HG03521 (cell line): ENCODE measurements around the gene MYO1G.
A peak's percentile ranks its signal among the peaks of the same experiment; 100 is the strongest.
"Not testable (repeated sequence)": the region's sequence is repeated elsewhere in the genome, so short reads cannot be mapped to it uniquely, and the experiment has no call there.

Source experiments
- ATAC-seq: cut with Tn5 transposase; IDR thresholded peaks from one replicate; pipeline ENCODE4 v1.9.1; 2021; ENCODE audit warnings: mild to moderate bottlenecking, moderate library complexity; ENCODE audit not compliant: unreplicated experiment

MYO1G gene

DNA sequence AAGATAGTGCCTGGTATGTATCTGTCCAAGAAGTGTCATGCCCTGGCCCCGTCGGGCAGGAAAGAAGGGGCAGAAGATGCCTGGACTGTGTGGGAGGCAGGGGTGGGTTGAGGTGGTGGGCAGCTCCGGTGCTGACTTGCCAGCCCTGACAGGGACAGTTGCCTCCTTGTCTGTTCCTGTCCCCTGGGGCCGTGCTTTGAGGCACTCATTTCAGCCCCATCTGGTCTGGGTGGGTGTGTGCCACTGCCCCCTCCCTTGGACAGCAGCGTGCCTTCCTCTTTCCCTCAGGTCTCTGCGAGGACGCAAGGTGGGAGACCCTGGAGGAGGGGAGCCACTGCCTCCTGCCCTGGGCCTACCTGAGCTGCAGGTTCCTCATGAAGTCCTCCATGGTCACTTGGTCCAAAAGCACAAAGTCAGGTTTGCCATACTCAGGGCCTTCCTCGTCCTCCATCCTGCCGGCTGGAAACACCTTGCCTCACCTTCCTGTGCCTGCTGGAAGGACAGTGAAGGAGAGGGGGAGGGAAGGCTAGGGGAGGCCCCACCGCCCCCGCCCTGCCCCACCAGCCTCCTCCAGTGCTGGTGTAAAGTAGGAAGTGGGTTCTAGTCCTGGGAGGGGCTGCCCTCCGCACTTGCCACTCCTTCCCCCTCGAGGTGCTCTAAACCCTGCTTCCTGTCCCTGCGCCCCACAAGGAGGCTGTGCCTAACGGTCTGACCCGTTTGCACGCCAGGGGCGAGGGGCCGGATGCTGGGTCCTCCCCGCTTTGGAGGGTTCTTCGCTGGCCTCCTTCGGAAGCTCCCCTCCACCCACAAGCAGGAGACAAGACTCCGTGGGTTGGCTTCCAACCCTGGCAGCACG lies at the start of gene MYO1G:
TSS of gene MYO1G (minus strand) at position 505 of the 856 bp plus-strand sequence. CDS start at position 451, 54 bp downstream.
- peak; percentile 51 for ATAC-seq

DNA sequence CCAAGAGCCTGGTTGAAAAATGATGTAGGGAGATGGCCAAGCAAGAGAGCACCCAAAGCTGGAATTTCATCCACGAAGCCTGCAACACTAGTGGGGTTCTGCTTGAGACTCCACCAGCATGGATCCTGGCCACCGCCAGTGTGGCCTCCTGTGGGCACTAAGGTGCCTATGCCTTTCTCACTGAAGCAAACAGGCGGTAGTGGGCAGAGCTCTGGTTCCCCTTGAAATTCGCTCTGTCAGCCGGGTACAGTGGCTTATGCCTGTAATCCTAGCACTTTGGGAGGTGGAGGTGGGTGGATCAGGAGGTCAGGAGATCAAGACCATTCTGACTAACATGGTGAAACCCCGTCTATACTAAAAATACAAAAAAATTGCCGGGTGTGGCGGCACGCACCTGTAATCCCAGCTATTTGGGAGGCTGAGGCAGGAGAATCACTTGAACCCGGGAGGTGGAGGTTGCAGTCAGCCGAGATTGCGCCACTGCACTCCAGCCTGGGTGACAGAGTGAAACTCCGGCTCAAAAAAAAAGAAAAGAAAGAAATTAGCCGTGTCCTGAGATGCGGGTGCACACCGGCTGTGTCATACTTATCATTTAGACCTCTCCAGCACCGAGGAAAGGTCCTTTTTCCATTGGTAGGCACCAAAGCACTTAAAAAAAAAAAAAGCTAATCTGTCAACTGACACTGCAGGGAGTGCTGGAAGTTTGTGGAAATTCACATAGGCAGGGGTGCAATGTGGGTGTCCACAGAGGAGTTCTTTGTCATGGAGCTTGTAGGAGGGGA lies 49.5 kb upstream of the MYO1G start:
- ATAC-seq, result no peak

DNA sequence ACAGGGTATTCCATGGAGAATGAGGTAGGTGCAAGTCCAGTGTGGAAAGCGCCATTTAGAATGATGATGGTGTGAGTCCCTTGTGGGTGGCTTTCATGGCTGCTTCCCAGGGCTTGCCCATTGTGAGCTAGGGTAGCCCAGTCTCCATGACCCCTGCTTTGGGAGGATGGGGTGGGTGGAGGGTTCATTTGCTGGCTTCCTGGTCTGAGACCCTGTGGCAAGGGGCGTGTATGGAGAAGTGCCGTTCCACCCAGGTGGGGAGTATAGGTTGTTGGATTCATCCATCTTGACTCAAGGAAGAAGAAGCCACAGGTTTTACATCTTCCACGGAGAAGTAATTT lies 48.9 kb upstream of the MYO1G start:
- peak; percentile 20 for ATAC-seq

DNA sequence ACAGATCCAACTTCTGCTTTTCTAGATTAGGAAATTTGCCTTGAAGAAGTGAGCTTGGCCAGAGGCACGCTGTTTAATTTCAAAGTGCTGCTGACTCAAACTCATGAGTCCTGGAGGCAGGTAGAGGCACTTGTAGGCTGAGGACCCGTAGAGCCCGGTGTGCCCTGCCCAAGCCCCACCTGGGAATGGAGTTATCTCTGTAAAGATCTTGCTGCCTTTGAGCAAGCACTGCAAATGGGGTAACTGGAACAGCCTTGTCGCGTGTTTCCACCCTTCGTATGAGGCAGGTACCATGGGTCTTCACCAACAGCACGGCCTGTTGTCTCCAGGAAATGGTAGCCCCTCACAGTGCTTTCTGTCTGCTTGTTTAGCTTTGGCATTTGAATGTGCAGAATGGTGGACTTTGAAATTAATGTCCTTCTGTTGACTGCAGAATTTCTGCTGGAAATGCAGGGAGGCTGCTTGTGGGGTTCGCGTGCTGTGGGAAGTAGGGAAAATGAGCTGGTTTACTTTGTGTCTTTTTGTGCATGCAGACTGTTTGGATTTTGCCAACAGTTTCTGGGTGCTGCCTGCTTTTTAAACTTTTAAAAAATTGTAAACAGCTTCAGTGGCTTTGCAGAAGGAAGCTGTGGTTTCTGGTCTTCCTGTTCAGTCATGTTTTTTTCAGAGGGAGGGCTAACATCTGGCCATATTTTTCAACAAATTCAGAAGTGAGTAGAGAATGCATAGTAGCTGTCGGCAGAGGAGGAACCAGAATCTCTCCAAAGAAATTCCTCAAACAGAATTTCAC lies 48.4 kb upstream of the MYO1G start:
- ATAC-seq, result peak; percentile 51

DNA sequence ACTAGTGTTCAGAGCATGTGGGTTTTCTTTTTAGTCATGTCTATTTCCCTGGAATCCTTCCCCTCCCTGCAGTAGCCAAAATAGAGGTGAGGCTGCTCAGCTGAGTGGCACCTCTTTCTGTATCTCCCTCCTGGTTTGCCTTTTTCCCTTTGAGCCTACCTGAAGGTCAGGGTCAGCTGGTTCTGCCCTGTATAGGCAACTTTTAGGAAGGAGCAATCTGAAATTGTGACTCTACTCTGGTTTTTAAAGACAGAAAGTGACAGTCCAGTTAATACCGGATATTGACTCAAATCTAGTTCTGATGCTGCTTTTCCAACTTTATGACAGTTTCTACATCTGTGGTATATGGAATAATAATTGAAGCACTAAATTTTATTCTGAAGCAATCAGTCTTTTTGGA lies 47.2 kb upstream of the MYO1G start:
- no peak for ATAC-seq

DNA sequence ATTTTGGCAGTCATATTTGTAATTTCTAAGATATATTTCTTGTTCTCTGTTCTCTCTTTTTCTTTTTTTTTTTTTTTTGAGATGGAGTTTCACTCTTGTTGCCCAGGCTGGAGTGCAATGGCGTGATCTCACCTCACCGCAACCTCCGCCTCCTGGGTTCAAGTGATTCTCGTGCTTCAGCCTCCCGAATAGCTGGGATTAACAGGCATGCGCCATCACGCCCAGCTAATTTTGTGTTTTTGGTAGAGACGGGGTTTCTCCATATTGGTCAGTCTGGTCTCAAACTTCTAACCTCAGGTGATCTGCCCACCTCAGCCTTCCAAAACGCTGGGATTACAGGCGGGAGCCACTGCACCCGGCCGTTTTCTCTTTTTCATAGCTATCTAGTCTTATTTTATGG lies 46.7 kb upstream of the MYO1G start:
- ATAC-seq, result not testable (repeated sequence)

DNA sequence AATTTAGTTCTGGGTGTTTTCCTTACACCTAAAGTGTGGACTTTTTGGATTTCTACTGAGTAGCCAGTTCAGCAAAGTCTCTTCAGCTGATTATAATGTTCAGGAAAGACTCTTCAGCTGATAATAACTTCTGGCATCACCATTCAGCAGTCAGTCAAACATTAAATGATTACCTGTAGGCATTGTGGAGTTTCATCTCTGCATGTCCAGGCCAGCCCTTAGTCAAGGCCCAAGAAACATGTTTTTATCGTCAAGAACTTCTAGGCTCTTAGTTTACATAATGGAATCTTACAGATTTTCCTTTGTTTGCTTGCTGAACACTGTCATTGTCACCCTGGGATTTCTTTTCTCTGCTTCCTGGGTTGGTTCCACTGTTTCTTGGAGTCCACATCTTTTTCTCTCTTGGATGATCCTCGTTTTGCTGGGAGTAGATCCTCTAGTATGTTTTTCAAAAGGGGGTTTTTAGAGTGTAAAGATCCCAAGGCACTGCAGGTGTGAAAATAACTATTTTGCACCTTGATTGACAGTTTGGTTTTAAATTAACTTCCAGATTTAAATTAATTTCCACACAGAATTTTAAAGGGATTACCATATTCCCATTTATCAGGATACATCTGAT lies 45.4 kb upstream of the MYO1G start:
- ATAC-seq, result no peak

DNA sequence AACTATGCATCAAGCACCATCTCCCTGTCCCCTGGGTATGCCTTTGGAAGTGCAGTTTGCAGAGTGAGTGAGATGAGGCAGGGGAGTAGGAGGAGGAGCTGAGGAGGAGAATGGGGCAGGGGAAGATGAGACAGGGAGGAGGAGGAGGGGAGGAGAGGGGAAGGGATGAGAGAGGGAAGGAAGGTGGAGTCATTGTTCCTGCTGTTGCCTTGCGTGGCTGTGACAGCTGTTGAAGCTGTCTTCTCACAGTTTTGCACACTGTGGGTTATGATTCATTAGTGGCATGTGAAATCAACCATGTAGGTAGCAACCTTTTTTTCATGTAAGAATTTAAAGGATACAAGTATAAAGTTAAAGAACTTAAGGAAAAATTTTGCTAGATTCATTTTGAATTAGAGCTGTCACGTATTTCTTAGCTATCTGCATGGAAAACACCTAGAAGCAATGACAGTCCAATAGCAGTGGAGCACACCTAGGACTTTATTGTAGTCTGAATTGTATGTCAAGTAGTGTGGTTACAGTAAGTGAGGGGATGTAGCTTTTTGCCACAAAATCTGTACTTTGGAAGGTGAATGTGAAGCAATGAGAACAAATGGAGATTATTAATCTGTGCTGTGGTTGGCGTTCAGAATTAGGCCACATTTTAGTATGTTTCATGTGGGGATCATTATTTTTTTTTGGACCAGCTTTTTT lies 42.9 kb upstream of the MYO1G start:
- peak; percentile 56 for ATAC-seq

DNA sequence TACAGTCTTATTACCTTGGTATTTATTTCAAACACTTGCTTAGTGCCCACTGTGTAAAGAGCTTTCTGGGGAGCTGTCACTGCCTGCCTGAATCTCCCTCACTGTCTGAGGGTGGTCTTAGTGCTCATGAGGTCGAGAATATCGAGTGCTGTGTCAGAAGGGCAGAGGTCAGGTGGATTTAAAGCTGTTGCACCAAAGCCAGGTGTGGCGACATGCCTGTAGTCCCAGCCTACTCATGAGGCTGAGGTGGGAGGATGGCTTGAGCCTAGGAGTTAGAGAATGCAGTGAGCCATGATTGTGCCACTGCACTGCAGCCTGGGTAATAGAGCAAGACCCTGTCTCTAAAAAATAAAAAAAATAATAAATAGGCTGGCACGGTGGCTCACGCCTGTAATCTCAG lies 42.1 kb upstream of the MYO1G start:
- no peak for ATAC-seq

DNA sequence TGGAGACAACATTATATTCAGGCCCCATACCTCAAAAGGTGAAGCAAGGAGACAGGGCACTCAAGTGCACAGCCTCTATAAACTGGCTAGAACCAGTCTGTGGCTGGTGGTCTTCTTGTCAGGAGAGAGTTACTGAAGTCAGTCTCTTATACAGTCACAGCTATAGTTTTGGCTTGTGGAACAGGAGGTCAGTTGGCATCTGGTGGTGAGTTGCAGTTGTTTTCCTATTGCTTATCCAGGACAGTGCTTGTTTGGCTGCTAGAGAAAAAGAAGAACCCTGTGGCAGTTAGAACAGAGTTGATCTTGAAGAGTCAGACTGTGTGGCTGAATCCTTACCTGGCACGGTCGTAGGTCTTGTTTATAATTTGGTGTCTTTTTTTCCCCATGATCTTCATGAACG lies 38.4 kb upstream of the MYO1G start:
- no peak for ATAC-seq

DNA sequence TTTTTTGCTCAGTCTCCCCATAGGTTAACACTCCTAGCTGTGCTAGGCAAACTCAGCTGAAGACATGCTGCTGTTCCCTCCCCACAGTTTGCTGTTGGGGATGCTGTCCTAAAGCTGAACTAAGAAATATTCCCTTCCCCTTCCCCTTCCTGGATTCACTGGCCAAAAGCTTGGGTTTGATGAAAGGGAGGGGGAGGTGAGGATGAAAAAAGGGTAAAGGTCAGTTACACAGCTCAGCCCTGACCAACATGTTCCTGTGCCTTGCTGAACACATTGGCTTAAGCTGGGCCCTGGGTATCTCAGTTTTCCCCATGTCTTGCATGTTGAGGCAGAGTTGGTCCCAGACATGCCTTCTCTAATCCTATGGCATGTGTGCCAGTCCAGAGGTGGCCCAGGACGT lies 36.5 kb upstream of the MYO1G start:
- no peak for ATAC-seq

DNA sequence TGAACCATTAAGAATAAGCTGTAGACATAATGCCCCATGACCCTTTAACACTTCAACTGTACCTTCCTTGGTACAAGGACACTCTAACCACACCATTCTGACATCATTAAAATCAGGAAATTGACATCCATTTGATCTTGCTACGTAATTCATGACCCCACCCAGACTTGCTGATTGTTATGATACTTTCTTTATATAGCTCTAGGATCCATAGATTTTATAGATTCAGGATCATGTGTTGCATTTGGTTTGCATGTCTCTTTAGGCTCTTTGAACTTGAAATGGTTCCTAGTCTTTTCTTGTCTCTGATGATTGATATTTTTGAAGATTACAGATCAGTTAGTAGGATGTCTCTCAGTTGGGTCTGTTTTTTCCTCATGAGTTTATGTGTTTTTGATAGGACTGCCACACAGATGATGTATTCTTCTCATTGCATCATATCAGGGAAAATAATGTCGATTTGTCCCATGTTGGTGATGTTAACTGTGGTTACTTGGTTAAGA lies 34.7 kb upstream of the MYO1G start:
- ATAC-seq, result no peak

DNA sequence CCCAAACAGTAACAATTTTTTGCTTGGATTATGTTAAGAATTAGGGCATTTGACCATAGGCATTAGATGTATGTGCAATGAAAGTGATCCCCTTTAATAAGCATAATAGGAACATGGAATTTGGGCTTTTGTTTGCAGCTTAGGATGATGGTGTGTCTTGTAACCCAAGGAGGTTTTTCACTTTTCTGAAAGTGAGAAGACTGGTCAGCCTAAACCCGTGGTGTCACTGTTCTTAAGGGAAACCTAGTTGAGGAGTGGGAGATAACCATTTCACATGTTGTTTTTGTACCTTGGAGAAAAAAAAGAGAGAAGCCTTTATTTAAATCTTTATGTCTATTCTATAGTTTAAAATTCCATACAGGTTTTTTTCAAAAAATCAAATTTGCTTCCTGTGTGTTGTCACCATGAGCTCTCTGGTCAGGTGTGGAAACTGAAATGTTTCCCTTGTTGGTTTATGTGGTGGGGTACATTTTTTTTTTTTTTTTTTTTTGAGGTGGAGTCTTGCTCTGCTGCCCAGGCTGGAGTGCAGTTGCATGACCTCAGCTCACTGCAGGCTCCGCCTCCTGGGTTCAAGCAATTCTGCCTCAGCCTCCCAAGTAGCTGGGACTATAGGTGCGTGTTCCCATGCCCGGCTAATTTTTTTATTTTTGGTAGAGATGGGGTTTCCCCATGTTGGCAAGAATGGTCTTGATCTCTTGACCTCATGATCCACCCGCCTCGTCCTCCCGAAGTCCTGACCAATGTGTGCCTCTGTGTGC lies 28.9 kb upstream of the MYO1G start:
- ATAC-seq, result peak; percentile 65

DNA sequence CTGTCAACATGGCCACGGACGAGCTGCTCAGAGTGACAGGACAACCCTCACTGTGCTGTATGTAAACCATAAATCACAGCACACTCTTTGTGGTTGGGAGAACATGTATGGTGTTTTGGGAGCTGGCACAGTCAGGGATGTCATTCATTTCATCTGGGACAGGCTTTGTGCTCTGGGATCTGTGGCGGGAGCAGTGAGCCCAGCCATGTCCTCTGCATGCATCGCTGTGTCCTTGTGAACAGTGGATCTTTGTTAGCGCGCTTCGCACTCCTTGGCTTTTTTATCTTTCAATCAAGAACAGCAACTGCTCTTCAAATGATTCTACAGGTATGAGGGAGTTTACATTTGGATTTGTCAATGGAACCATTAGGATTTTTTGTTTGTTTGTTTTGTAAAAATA lies 28.3 kb upstream of the MYO1G start:
- ATAC-seq, result no peak

DNA sequence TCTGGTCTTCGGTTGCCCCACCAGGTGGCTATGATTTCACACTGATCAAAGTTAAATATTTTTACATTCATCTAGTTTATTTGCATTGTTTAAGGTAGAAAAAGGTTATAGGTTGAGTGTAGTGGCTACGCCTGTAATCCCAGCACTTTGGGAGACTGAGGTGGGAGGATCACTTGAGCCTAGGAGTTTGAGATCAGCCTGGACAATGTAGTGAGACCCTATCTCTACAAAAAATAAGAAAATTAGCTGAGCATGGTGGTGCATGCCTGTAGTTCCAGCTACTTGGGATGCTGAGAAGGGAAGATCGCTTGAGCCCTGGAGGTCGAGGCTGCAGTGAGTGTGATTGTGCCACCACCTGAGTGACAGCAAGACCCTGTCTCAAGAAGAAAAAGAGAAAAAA lies 25.0 kb upstream of the MYO1G start:
- no peak for ATAC-seq

DNA sequence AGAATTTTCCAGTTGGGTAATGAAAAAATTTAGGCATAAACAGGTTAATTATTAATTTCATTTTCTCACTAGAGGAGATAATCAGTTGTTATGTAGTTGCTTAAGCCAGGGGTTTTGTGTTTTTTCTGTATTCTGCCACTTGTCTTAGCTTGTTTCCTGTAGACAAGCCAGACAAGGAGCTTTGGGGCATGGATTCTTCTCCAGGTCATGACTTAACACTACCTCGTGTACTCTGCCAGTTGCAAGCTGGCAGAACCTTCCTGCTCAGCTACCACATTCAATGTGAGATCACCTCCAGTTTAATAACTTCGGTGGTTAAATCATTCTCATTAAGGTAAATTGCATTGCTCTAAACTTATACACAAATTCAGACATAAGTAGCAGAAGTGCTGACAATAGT lies 23.0 kb upstream of the MYO1G start:
- ATAC-seq, result no peak

DNA sequence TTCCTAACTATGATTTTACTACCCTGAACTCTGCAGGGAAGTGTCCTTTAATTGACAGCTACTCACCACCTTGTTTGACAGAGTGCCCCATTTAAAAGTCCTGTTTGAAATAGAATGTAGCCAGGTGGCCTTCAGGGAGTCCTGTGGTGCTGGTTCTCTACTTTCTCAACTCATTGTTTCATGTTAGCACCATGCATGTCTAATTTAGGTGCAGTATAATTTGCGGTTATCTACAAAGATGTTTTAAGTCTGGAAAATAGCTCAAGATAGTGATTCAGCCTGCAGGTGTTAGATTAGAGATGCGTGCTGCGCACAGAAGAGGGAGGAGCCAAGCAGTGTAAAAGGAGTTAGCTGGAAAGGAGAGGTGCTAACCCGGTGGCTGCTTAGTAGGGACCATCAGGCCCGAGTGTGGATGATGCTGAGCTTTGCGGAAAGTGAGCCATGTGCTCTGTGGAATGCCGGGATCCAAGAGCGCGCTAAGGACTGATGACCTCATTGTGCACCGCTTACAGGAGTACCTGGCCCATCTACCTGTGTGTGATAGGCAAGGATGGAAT lies 22.4 kb upstream of the MYO1G start:
- ATAC-seq, result no peak

DNA sequence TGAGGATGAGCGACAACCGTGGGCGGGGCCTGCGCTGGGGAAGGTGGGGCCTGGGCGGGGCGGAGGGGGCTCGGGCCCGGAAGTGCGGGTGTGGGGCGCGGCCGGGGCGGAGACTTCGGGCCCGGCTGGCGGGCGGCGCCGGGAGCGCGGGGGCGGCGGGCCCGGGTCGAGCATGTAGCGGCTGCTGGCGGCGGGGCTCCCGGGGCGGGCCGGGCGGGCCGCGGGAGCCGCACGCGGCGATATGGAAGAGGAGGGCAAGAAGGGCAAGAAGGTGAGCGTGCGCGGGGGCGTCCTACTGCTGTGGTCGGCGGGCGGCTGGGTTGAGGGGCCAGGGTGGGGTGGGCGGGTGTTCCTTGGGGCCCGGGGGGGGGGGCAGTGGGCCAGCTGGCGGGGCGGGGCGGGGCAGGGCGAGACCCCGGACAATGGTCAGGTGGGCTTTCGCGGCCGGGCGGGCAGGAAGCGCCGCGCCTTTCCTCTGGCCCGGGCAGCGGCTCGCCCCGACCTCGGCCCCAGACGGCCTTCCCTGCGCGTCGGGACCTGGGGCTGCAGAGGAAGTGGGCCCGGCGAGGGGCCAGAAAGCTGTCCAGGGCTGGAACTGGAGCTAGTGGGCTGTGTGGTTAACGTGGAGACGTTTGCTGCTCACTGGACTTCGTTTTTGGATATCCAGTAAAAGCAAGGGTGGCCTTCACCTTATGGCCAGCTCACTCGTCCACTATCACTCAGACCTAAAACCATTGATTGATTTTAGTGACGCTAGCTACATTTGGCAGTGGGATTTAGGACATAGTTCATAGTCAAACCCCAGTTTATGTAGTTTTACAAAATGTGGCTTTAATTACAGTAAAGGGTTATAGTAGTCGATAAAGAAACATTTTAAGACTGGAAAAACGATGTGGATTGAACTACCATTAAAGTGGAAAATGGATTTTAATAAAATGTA lies 21.5 kb upstream of the MYO1G start, which contains the start of gene CCM2:
TSS of gene CCM2 (plus strand) at position 109 of the 940 bp plus-strand sequence. CDS start at position 242, 133 bp downstream.
- peak; percentile 1 for ATAC-seq
